NCI-H128 (cell line): Measurements from ENCODE around the gene CDCP1.
"Not testable (repeated sequence)": the region's sequence is repeated elsewhere in the genome, so short reads cannot be mapped to it uniquely, and the experiment has no call there.

Source experiments
- DNase-seq: peaks from one replicate; lab custom pipeline; 2025; ENCODE audit not compliant: unreplicated experiment; lab: John Stamatoyannopoulos, UW

CDCP1 gene

DNA sequence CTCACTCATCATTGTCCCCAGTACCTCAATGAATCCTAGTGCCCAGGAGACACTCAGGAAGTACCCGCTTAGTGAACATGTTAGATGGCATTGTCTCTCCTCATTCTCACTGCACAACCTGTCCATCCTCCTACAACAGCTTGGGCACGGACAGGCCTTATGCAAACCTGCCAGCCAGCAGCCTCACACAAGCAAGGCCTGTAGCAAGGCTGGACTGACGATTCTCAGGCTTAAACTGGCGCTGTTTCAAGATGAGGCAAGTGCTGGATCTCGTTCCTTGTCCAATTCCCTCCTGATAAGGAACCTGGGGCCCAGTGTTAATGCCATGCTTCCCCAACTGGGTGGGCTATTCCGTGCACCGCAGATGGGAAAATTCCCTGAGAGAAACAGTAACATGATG is 59.0 kb downstream of the CDCP1 start:
- DNase-seq, result no peak

DNA sequence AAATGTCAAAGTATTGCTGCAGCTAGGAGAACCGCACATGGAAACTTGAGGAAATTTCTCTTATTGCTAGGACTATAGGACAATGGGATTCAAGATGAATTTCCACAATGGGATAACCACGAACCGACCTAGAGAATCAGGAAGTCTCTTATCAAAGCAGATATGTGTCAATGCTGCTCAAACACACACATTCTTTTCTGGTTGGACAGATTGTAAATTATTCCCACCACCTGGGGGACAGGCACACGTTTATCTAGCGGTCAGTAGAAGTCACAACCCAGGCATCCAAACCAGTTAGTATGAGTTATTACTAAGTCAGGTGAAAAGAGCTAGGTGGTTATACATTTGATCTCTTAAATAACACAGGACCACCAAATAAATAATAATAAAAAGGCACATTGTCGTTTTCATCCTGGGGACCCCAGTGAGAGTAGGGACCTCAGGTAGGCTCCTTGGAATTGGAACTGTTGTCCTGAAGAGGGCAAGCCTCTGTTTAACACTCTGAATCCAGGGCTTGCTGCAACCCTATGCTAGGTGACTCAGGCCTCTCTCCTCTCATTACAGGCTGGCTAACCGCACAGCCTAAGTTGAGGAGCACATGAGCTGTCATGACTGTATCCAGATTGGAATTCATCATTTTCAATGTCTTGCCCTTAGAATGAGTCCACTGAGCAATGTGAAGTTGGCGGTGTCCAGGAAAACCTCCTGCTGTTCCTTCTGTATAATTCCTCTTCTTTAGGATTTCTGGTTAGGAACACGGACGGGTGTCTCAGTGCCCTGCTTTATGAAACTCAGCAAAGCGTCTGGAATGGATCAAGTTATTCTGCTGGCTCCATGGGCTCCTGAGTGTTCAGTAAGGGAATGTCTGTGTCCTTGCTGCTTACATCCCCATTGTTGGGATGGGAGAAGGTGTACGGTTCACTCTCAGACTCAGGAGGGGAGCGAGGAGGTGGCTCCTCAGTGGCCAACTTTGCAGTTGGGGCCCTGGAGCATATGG is 61.1 kb downstream of the CDCP1 start:
- no peak for DNase-seq

DNA sequence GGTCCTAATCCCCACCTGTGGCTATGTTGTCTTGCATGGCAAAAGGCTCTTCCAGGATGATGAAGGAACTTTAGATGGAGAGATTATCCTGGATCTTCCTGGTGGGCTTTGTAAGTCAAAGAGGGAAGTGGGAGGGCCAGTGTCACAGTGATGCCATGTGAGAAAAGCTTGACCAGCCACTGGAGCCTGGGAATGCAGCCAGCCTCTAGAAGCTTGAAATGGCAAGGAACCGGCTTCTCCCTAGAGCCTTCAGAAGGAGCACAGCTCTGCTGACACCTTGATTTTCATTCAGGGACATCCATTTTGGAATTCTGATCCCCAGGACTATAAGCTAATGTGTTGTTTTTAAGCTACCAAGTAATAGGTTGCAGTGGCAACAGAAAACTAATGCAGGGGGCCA is 61.8 kb downstream of the CDCP1 start:
- DNase-seq, result no peak

DNA sequence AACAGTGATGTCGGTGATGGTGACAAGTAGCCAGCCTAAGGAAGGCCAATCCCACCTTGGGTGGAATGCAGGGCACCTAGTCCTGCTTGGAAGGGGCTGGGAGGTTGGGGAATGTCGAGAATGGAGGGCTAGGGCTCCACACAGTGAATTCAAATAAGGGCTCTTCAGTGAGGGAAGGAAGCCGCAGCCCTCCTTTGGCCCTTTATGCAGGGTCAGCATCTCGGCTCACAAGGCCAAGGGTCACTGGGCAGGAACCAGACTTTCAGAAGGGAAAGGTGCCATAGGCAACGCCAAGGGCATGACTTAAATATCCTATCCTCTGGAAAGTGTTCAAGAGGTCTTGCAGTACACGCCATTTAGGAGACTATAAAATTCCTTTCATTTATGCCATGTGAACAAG is 63.2 kb downstream of the CDCP1 start:
- DNase-seq, result no peak

DNA sequence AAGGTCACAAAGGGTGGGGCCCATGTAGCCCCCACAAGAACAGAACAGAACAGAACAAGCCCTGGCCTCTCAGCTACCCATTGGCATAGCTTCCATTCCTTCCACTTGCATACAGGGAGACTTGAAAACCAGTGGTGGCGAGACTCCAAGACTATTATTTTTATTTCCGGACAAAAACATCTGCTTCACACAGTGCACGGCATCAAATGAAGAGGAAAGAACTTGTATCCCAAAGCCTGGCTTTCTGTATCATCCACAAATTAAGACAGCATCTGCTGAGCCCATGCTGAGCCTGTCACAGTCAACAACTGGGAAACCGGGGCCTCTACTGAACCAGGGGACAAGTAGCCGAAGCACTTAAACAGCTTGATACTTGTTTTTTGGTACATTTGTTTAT is 64.0 kb downstream of the CDCP1 start:
- DNase-seq, result no peak

DNA sequence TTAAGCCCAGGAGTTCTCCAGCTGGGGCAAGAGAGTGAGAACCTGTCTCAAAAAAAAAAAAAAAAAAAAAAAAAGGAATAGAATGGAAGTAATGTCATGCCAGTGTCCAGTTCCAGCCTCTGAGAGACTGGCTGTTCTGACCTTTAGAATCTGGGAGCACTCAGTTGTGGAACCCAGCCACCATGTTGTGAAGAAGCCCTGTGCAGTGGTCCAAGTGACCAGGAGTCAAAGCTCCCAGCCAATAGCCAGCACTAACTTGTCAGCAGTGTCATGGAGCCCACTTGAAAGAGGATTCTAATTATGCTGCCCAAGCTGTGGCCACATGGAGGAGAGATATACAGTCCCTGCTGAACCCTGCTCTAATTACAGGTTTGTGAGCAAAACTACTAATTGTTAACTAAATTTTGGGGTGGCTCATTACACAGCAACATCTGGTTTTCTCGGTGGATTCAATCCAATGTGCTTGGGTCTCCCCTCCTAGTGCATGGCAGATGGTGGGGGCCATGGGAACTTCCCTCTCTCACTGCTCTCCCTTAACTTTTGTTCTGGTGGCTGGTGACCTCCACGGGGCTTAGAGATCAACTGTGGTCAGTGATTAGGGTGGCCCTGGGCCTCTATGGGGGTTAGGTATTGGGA is 64.6 kb downstream of the CDCP1 start:
- DNase-seq, result no peak

DNA sequence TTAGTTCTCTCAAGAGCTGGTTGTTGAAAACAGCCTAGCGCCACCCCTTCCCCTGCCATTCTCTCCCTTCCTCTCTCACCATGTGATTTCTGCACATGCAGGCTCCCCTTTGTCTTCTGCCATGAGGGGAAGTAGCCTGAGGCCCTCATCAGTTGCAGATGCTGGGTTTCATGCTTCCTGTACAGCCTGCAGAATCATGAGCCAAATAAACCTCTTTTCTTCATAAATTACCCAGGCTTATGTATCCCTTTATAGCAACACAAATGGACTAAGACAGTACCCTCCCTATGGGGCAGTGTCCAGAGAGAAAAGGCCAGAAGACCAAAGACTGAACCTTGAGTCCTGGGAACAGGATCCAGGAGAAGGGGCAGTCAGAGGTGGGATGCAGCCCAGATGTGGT is 65.4 kb downstream of the CDCP1 start:
- DNase-seq, result no peak

DNA sequence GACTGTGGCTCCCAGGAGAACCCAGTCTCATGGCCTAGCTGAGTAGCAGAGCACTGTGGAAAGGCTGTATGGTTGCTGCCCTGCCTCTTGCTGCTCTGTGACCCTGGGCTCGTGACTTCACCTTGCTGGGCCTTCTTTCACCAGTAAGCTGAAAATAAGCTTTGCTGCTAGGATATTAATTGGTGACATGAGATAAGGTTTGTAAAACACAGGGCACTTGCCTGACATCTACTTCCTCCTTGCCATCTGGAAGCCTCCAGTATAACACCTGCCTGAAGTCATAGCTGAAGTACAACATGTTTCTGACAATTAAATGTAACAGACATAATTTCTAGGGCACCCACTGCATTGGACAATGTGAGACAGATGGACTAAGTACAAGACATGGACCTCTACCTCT is 66.5 kb downstream of the CDCP1 start:
- no peak for DNase-seq

DNA sequence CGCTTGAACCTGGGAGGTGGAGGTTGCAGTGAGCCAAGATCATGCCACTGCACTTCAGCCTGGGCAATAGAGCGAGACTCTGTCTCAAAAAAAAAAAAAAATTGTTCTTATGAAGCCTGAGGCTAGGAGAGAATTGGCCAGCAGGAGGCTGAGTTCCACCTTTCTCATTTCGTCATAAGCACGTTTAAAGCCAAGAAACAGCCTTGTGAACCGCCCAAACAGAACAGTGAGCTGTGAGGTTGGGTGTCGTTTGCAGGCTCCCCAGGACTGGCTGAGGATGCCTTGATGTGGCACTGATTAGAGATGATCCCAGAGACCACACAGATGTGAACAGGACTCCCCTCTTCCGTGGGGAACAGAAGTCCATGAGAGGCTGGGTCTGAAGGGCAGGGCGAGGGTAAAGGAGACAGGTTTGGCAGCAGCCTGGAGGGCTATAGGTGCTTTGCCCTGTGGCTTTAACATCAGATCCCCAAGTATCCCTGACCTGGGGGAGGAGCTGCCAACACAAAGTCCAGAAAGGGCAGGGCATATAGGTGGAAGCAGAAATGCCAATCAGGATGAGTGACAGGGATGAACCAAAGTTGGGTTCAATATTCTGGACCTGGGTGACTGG is 67.2 kb downstream of the CDCP1 start:
- no peak for DNase-seq

DNA sequence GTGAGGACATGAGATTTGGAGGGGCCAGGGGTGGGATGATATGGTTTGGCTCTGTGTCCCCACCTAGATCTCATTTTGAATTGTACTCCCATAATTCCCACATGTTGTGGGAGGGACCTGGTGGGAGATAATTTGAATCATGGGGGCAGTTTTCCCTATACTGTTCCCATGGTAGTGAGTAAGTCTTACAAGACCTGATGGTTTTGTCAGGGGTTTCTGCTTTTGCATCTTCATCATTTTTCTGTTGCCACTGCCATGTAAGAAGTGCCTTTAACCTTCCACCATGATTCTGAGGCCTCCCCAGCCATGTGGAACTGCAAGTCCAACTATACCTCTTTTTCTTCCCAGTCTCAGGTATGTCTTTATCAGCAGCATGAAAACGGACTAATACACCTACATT is 67.9 kb downstream of the CDCP1 start:
- not testable (repeated sequence) for DNase-seq

DNA sequence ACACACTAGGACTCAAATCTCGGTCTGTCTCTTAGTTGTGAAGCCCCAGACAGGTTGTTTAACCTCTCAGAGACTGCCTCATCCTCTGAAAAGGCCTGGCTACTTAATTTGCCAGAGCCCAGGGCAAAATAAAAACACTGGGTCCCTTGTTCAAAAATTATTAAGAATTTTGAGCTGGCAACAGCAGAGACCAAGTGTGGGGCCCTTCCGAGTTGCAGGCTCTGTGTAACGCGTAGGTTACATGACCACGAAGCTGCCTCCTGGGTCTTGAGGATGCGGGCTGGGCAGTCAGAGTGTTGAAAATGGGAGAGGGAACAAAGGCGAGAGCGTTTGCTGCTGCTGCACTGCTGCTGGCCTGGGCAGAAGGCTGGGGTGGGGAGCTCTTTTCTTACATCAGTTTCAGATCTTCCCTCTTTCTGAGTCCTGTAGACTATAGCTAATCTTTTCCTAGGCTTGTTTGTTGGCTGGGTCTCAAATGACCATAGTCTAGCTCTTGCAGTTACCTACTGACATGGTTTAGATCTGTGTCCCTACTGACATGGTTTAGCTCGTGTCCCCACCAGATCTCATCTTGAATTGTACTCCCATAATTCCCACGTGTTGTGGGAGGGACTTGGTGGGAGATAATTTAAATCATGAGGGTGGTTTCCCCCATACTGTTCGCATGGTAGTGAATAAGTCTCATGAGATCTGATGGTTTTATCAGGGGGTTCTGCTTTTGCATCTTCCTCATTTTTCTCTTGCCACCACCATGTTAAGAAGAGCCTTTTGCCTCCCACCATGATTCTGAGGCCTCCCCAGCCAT is 70.2 kb downstream of the CDCP1 start:
- DNase-seq, result no peak

DNA sequence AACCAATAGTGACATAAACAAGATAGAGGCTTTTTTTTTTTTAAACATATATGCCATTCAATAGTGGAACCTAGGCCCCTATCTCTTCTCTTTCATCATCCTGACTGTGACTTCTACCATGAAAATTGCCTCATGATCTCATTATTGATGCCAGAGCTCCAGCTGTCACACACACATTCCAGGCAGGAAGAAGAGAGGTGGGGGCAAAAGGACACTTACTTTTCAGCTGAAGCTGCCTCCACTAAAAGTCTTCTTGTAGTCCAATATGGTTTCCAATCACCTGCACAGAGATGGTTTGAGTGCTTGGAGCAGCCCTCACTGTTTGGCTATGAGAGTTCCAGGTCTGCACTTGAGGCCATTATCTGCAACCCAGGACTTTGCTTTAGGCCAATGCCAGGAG is 75.1 kb downstream of the CDCP1 start:
- no peak for DNase-seq

DNA sequence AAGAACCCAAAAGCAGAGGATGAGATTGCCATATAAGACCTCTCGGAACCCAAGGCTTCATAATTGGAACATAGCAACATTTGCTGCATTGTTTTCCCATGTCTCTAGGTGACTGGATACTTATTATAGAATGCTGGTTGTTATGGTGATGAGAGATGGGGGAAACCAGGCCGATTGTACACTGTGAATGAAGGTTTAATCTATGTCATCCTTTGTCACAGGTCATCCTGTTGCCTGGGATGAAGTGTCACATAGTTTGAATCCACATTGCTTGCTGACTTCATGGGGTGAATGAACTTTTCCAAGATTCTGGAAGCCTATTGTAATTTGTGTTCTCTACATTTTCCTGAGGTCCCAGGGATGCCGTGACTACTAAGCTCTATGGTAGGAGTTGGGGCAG is 78.2 kb downstream of the CDCP1 start:
- no peak for DNase-seq

DNA sequence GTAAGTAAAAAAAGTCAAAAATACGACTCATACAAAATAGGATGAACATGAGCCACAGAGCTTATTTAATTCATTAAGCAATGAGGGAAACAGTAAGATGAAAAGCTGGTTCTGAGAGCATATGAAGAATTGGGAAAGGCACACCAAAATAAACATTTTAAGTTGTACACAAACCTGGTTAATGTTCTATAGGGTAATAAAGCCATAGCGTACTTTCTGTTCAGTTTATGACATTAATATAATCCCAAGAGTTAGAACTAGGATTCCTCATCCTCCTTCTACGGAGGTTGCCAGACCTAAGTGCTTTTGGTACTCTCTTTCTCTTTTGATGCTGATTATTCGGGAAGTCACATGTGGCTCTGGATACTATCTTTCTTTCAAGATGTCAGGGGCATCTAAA is 78.7 kb downstream of the CDCP1 start:
- no peak for DNase-seq

DNA sequence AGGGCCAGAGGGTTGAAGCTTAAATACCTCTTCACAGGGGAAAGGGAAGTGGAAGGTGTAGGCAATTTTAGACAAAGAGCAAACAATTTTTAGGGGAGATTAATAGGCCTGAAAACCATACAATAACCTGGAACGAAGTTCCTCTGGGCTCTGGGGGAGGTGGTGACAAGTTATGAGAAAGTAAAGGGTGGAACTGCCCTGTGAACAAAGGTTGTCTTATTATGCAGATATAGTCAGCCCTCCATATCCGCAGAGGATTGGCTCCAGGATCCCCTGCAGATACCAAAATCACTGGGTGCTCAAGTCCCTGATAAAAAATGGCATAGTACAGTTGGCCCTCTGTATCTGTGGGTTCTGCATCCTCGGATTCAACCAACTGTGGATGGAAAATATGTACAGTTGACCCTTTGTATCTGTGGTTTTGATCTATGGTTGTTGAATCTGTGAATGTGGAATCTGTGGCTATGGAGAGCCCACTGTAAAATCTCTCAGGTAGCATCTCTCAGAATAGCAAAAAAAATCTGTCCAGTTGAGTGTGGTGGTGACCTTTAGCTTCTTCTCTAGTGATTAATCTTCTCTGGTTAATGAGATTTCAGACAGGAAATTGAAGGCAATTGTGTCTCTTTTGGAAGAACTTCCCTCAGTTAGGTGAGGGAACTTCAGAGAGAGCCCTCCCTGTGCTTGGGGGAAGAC is 79.9 kb downstream of the CDCP1 start:
- no peak for DNase-seq

DNA sequence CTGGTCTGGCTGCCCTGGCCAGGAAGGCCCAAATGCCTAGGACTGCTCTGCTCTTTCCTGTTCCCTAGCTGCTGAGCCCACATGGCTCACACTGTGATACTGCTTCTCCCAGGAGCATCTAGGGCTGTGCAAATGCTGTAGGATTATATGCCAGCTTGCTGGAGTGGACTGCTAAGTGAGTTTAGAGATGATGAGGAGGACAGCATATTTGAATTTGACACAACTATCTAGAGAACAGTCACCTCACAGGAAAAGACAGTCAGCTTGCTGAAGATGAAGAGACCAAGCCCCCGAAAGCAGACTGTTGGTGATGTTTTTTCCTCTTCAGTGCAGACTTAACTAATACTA is 80.8 kb downstream of the CDCP1 start:
- DNase-seq, result no peak

DNA sequence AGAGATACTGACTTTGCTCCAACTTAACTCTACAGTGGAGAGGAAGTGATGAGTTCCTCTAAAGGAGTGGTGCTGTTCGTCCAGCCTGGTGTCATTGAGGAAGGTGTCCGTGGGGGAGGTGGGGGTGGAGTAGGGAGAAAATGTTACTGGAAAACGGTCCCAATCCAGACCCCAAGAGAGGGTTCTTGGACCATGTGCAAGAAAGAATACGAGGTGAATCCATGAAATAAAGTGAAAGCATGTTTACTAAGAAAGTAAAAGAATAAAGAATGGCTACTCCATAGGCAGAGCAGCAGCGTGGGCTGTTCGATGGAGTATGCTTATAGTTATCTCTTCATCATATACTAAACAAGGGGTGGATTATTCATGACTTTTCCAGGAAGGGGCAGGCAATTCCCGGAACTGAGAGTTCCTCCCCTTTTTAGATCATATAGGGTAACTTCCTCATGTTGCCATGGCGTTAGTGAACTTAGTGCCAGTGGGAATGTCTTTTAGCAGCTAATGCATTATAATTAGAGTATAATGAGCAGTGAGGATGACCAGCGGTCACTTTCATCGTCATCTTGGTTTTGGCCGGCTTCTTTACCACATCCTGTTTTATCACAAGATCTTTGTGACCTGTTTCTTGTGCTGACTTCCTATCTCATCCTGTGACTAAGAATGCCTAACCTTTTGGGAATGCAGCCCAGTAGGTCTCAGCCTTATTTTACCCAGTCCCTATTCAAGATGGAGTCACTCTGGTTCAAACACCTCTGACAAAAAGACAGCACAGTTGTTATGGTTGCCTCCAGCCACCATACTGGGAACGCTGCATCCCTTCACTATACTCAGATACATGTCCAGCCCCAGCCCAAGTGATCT is 81.4 kb downstream of the CDCP1 start:
- DNase-seq, result no peak

DNA sequence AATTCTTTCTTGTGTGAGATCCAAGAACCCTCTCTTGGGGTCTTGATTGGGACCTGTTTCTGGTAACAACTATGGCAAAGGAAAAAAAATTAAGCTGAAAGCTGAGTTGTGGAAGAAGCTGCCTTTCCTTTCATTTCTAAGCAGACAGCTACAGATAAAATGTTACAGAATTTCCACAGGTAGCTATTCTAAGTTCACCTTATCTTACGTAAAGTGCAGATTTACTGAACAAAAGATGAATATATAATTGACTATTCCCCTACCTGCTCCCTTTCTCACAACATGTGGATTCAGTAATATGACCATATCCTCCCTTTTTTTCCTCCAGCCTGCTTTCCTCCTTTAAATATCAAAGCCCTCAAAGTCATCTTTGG is 83.5 kb downstream of the CDCP1 start:
- no peak for DNase-seq

DNA sequence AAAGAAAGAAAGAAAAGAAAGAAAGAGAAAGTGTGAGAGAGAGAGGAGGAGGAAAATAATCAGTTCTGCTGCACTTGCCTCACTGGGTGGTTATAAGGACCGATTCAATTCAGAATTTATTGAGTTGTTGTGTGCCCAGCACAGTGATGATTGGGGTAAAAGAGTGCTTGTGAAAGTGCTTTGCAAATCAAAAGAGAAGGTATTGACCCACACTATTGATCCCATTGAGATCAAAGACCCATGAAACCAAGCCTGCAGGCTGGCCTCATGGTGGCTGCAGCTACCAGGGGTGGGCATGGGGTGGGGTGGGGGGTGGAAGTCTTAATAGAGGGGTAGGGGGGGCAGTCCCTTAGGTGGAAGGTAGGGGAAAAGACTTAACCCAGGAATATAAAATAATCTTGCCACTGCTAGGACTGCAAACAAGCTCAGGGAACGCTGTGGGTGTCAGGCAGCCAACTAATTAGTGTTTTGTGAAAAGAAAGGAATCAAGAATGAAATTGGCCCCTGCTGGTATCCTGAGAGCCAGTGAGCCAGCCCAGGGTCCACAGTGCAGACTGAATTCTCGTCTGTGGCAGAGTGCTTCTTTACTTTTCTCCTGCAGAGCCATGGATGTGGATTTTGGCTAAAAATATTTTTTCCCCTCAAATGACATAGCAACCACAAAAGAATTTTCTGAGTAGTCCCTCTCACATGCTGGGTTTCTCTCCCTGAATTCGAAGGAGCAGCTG is 85.8 kb downstream of the CDCP1 start:
- no peak for DNase-seq
